K562 (cell line): ENCODE results near the gene TCF3. TPM values are rescaled to one million over a fixed set of nuclear protein-coding genes. Genes with fewer than 3 reads are reported as not detected.

ENCODE experiments used
- ARNT ChIP-seq, 2 experiments: fragments of 450-650 bp; IDR thresholded peaks; 2 replicates each; pipeline ENCODE4 v1.6.1; 2016; ENCODE audit warnings: mild to moderate bottlenecking in 1 of 2
- CTBP1 ChIP-seq: fragments of 450-650 bp; IDR thresholded peaks from 2 replicates; pipeline ENCODE4 v1.6.1; 2016; ENCODE audit warnings: borderline replicate concordance
- FOSL1 ChIP-seq: fragments of 200-800 bp; sonication (Bioruptor generic); conservative IDR thresholded peaks from 2 replicates; pipeline ENCODE4 v1.6.1; 2016; ENCODE audit warnings: missing genetic modification characterization, missing compliant biosample characterization
- GTF2B ChIP-seq: IDR thresholded peaks from 2 replicates; pipeline ENCODE4 v1.6.1; 2011; ENCODE audit not compliant: insufficient read length; ENCODE audit errors: extremely low read depth
- HOXB6 ChIP-seq: fragments of 250-450 bp; sonication (Bioruptor Pico); IDR thresholded peaks from 2 replicates; pipeline ENCODE4 v1.5.1; 2022; ENCODE audit warnings: mild to moderate bottlenecking, borderline replicate concordance
- KDM1A ChIP-seq, 2 experiments: fragments of 450-650 bp; IDR thresholded peaks; 2 replicates each; pipeline ENCODE4 v1.6.1; 2016; ENCODE audit warnings: mild to moderate bottlenecking in 2 of 2
- RBBP5 ChIP-seq: fragments of 200-600 bp; sonication (generic); IDR thresholded peaks from 2 replicates; pipeline ENCODE4 v1.6.1; 2012; ENCODE audit warnings: borderline replicate concordance, mild to moderate bottlenecking, low read length, control low read depth, inconsistent platforms; ENCODE audit not compliant: insufficient read depth, poor library complexity, severe bottlenecking
- RNF2 ChIP-seq: sonication (generic); IDR thresholded peaks from 2 replicates; pipeline ENCODE4 v1.6.1; 2016
- SMARCA5 ChIP-seq: fragments of 450-650 bp; IDR thresholded peaks from 2 replicates; pipeline ENCODE4 v1.6.1; 2016
- TFE3 ChIP-seq: fragments of 450-650 bp; formaldehyde crosslinking; IDR thresholded peaks from 2 replicates; pipeline ENCODE4 v1.4.0; 2020; ENCODE audit warnings: mild to moderate bottlenecking, mixed read lengths
- YY1 ChIP-seq, 3 experiments: IDR thresholded peaks; 2 replicates each; pipeline ENCODE4 v1.6.1; 2011; ENCODE audit warnings: low read length in 2 of 3, mild to moderate bottlenecking in 2 of 3, moderate library complexity in 2 of 3, borderline replicate concordance in 1 of 3, control low read depth in 1 of 3, low read depth in 1 of 3; ENCODE audit not compliant: insufficient read depth in 3 of 3, insufficient replicate concordance in 2 of 3, control insufficient read depth in 1 of 3, insufficient read length in 1 of 3; ENCODE audit errors: extremely low read depth in 1 of 3
- ZBTB40 ChIP-seq, 2 experiments: fragments of 450-650 bp in 1 of 2; sonication (generic) in 1 of 2; formaldehyde crosslinking in 1 of 2; IDR thresholded peaks; 2 replicates each; pipeline versions ENCODE4 v1.7.1 to v1.9.0; 2016 to 2022; ENCODE audit warnings: inconsistent platforms in 1 of 2, mild to moderate bottlenecking in 1 of 2, missing genetic modification reagents in 1 of 2
- ZNF316 ChIP-seq: fragments of 450-650 bp; IDR thresholded peaks from 2 replicates; pipeline ENCODE4 v1.6.1; 2016
- ZNF75A ChIP-seq: fragments of 450-650 bp; formaldehyde crosslinking; IDR thresholded peaks from 2 replicates; pipeline ENCODE4 v1.4.0; 2020; ENCODE audit warnings: mild to moderate bottlenecking
- ZNF76 ChIP-seq: fragments of 250-450 bp; sonication (Bioruptor Pico); IDR thresholded peaks from 2 replicates; pipeline ENCODE4 v1.4.0; 2020; ENCODE audit warnings: mild to moderate bottlenecking, moderate library complexity, borderline replicate concordance
- polyA plus RNA-seq, 8 experiments: library from polyadenylated mRNA; depleted of rRNA in 4 of 8; stranded (reverse) in 5 of 8; unstranded in 3 of 8; fragments of >200 nt; fragmentation: Nextera tagmentation in 2 of 8; fragmentation: Illumina TruSeq in 1 of 8; extraction: Ambion mirVana in 2 of 8; extraction: Trizol in 1 of 8; gene quantifications; 2 replicates each; pipeline versions ENCODE4 v1.2.1 to v1.2.3, GENCODE V29; 2011 to 2014; ENCODE audit warnings: inconsistent platforms in 1 of 8, missing spikeins in 1 of 8
- total RNA-seq, 7 experiments: library from RNA; depleted of rRNA in 6 of 7; stranded (reverse); fragments of >200 nt in 6 of 7; fragmentation: Illumina TruSeq in 2 of 7; extraction: Trizol in 2 of 7; gene quantifications; 2 replicates each; pipeline versions ENCODE4 v1.2.1 to v1.2.3, GENCODE V29; 2011 to 2021; ENCODE audit warnings: low replicate concordance in 1 of 7

Gene TCF3
- total and polyA plus RNA-seq, 9 of the 15 experiments (the other 6 are each of a cell fraction or from before 2014, with no cell fraction given), result 5.6 to 259 (median 84.0) TPM

- TF ChIP-seq RBBP5, result peak; percentile 62
- peak in 1 of 3 experiments; percentile 59 for TF ChIP-seq YY1 (IDR thresholded peaks at IDR 0.05; ENCODE audit: borderline replicate concordance in 1 of 3, control insufficient read depth in 1 of 3, extremely low read depth in 1 of 3, insufficient read depth in 3 of 3, insufficient read length in 1 of 3, insufficient replicate concordance in 2 of 3, low read depth in 1 of 3, low read length in 2 of 3)
- peak in 1 of 2 experiments; percentile 78; a peak in 2 of 4 replicates for TF ChIP-seq ARNT (IDR thresholded peaks at IDR 0.05)
- TF ChIP-seq ZNF75A (CRISPR knock-in tag), result 0 out of 2 replicates have a peak, but pooled peaks have one; percentile 70
- no peak for TF ChIP-seq GTF2B
- 0 out of 2 replicates have a peak, but pooled peaks have one; percentile 21 for TF ChIP-seq FOSL1 (tag)
- no peak for TF ChIP-seq ZNF76 (CRISPR knock-in tag)
- peak; percentile 86 for TF ChIP-seq CTBP1
- no peak for TF ChIP-seq RNF2
- peak; percentile 36; the same call in 1 of the 2 replicates for TF ChIP-seq ZNF316
- TF ChIP-seq HOXB6, result no peak
- TF ChIP-seq ZBTB40 (IDR thresholded peaks at IDR 0.05), result peak; percentile 88
- no peak for TF ChIP-seq ZBTB40 (CRISPR knock-in tag; IDR thresholded peaks at IDR 0.05)
- no peak for TF ChIP-seq TFE3
- TF ChIP-seq KDM1A (IDR thresholded peaks at IDR 0.05), result no peak
- no peak for TF ChIP-seq SMARCA5
These were observed 46.9 kb downstream of the TCF3 start, which contains the start of gene UQCR11 (continued) for GRCh38 chr19:1605236-1606137.
